Lower lobe of right lung (tissue), 2 donors: Measurements from ENCODE around the gene HOTAIR. TPM values are rescaled to one million over a fixed set of nuclear protein-coding genes. Genes with fewer than 3 reads are reported as not detected.

Experiments
- ATAC-seq, 2 donors: fragments of 200-7000 bp; cut with Tn5 transposase; one replicate each; pipeline ENCODE4 v1.9.1; 2020 to 2022; ENCODE audit warnings: mild to moderate bottlenecking in 2 of 2, moderate library complexity in 2 of 2
- DNase-seq: peaks from one replicate; pipeline ENCODE4 v3.0.0-alpha.2; 2020
- H3K27ac ChIP-seq: fragments of 200-600 bp; one replicate; pipeline ENCODE4 v1.8.0; 2022
- H3K27me3 ChIP-seq: fragments of 200-600 bp; one replicate; pipeline ENCODE4 v1.8.0; 2022; ENCODE audit warnings: low read depth
- H3K36me3 ChIP-seq: fragments of 200-600 bp; one replicate; pipeline ENCODE4 v1.8.0; 2022; ENCODE audit warnings: mild to moderate bottlenecking
- H3K4me1 ChIP-seq: fragments of 200-600 bp; one replicate; pipeline ENCODE4 v1.8.0; 2022
- H3K4me3 ChIP-seq: fragments of 200-600 bp; one replicate; pipeline ENCODE4 v1.8.0; 2022; ENCODE audit warnings: mild to moderate bottlenecking
- H3K9me3 ChIP-seq: fragments of 200-600 bp; one replicate; pipeline ENCODE4 v1.8.0; 2022
- CTCF ChIP-seq: fragments of 200-600 bp; IDR thresholded peaks from one replicate; pipeline ENCODE4 v1.8.0; 2022; ENCODE audit warnings: antibody characterized with exemption, mild to moderate bottlenecking
- intact Hi-C: fragments of 100-400 bp; cut with DNase I; formaldehyde crosslinking; loops from one replicate; pipeline ENCODE4 v1.11.0; 2022
- total RNA-seq: library from RNA; stranded (reverse); fragmentation: NEBNext Ultra II Directional; extraction: Animal tissue kit (Norgen Biotek cat#: 25700); gene quantifications from one replicate; pipeline ENCODE4 v1.2.1, GENCODE V29; 2021
- donor health status: DM: no; HTN: yes; CAD: no; lungs with severe emphysema.

Gene HOTAIR
- total RNA-seq, 1 donor from 2014 or later, result not detected

- no peaks in the 10 kb centered on the region for H3K4me1 ChIP-seq
Observed at GRCh38 chr12:53952871-53953734, 21.7 kb downstream of the HOTAIR start.

GRCh38 chr12:53952335-53952694 is 22.4 kb downstream of the HOTAIR start:
- Histone ChIP-seq H3K27me3 (peaks cover 100% of the 10 kb centered on the region), H3K9me3 (no peaks in the 10 kb centered on the region), H3K27ac (no peak overlapping the region), H3K36me3 (no peaks in the 10 kb centered on the region), H3K4me1 (no peaks in the 10 kb centered on the region), H3K4me3 (no peak overlapping the region)
- DNase-seq (no peak), ATAC-seq (no peak)
- no peak for TF ChIP-seq CTCF
- intact Hi-C loops, result no loop called here

More at GRCh38 chr12:53952871-53953734, 21.7 kb downstream of the HOTAIR start:
- H3K27me3 ChIP-seq, result peaks cover 100% of the 10 kb centered on the region
- DNase-seq, result no peak
- no peak for ATAC-seq
- no peaks in the 10 kb centered on the region for H3K36me3 ChIP-seq
- no peaks in the 10 kb centered on the region for H3K9me3 ChIP-seq
- no peak overlapping the region for H3K27ac ChIP-seq
- no peak overlapping the region for H3K4me3 ChIP-seq
- TF ChIP-seq CTCF, result no peak
- intact Hi-C loops, result no loop called here

- Histone ChIP-seq H3K36me3 (no peaks in the 10 kb centered on the region), H3K27ac (no peak overlapping the region), H3K4me1 (no peaks in the 10 kb centered on the region), H3K9me3 (no peaks in the 10 kb centered on the region), H3K4me3 (no peak overlapping the region), H3K27me3 (peaks cover 100% of the 10 kb centered on the region)
- TF ChIP-seq CTCF, result no peak
- DNase-seq, result no peak
- intact Hi-C loops, result no loop called here
- no peak for ATAC-seq
Observed at GRCh38 chr12:53951577-53952334, 23.0 kb downstream of the HOTAIR start.

- ATAC-seq, result no peak
- no peak for DNase-seq
- Histone ChIP-seq H3K27ac (no peak overlapping the region), H3K36me3 (no peaks in the 10 kb centered on the region), H3K9me3 (no peaks in the 10 kb centered on the region), H3K4me3 (no peak overlapping the region), H3K27me3 (peaks cover 100% of the 10 kb centered on the region), H3K4me1 (no peaks in the 10 kb centered on the region)
- TF ChIP-seq CTCF, result no peak
- intact Hi-C loops, result no loop called here
Observed at GRCh38 chr12:53950789-53951576, 23.8 kb downstream of the HOTAIR start.

GRCh38 chr12:53950437-53950773 is 24.3 kb downstream of the HOTAIR start:
- Histone ChIP-seq H3K4me3 (no peak overlapping the region), H3K27ac (no peak overlapping the region), H3K9me3 (no peaks in the 10 kb centered on the region), H3K4me1 (no peaks in the 10 kb centered on the region), H3K27me3 (peaks cover 100% of the 10 kb centered on the region), H3K36me3 (no peaks in the 10 kb centered on the region)
- no peak for DNase-seq
- no peak for ATAC-seq
- intact Hi-C loops, result no loop called here
- no peak for TF ChIP-seq CTCF
